Measurements from ENCODE around the gene BICDL1.

The BICDL1 gene

GRCh38 chr12:120025640-120026039 is 36.6 kb downstream of the BICDL1 start:
- H3K4me2 ChIP-seq (ENCODE audit: low read depth, low read length, poor library complexity, severe bottlenecking): no peak overlapping the region
- H3K36me3 ChIP-seq (ENCODE audit: low read length): no peaks in the 10 kb centered on the region
- H3K79me2 ChIP-seq (ENCODE audit: insufficient read depth, low read length): no peaks in the 10 kb centered on the region
- H2AFZ ChIP-seq (ENCODE audit: low read depth, low read length, severe bottlenecking): no peak overlapping the region
- no peaks in the 10 kb centered on the region for H4K20me1 ChIP-seq (ENCODE audit: low read depth, low read length)
- H3K9me2 ChIP-seq (replicated peaks; ENCODE audit: insufficient read depth, low read length): no peaks in the 10 kb centered on the region
- H3K27ac ChIP-seq (ENCODE audit: low read depth, low read length): no peak overlapping the region
- TF ChIP-seq EZH2phosphoT487 (conservative IDR thresholded peaks at IDR 0.05; ENCODE audit: low read length) (no peak), CTCF (IDR thresholded peaks at IDR 0.05; ENCODE audit: insufficient read depth, low read length, poor library complexity, severe bottlenecking) (no peak)
- no peaks in the 10 kb centered on the region for H3F3A ChIP-seq (ENCODE audit: insufficient read depth)
- H3K4me3 ChIP-seq (ENCODE audit: insufficient read depth, low read length, poor library complexity, severe bottlenecking): no peak overlapping the region
- no peaks in the 10 kb centered on the region for H3K9me3 ChIP-seq (ENCODE audit: insufficient read depth, low read length)
- H3K27me3 ChIP-seq (ENCODE audit: low read length): no peaks in the 10 kb centered on the region
- no peak overlapping the region for H3K9ac ChIP-seq (ENCODE audit: low read length)

DNA sequence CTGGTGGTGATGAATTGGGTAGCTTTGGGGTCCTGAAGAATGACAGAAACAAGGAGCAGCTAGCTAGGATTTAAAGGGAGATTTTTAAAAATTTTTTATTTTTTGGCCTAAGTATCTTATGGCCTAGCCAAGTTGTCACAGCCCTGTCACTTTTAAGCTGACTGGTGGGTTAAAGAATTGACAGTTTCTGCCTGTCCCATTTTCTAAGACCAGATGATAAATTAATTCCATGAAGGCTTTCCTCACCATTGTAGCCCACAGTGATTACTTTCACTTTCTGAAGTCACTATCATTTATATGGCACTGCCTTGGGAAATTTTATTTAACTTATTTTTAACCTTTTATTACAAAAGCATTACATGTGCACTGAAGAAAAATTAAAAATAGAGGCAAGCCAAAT is 43.2 kb downstream of the BICDL1 start:
- Histone ChIP-seq H2AFZ (ENCODE audit: low read depth, low read length, severe bottlenecking) (no peak overlapping the region), H3K36me3 (ENCODE audit: low read length) (no peaks in the 10 kb centered on the region), H3K4me3 (ENCODE audit: insufficient read depth, low read length, poor library complexity, severe bottlenecking) (no peak overlapping the region), H3K4me2 (ENCODE audit: low read depth, low read length, poor library complexity, severe bottlenecking) (no peak overlapping the region), H3K9me3 (ENCODE audit: insufficient read depth, low read length) (no peaks in the 10 kb centered on the region), H3K9ac (ENCODE audit: low read length) (no peak overlapping the region), H3K9me2 (replicated peaks; ENCODE audit: insufficient read depth, low read length) (no peaks in the 10 kb centered on the region), H3K27me3 (ENCODE audit: low read length) (no peaks in the 10 kb centered on the region), H3K79me2 (ENCODE audit: insufficient read depth, low read length) (no peaks in the 10 kb centered on the region), H3K27ac (ENCODE audit: low read depth, low read length) (no peak overlapping the region), H4K20me1 (ENCODE audit: low read depth, low read length) (no peaks in the 10 kb centered on the region), H3F3A (ENCODE audit: insufficient read depth) (no peaks in the 10 kb centered on the region)
- TF ChIP-seq CTCF (IDR thresholded peaks at IDR 0.05; ENCODE audit: insufficient read depth, low read length, poor library complexity, severe bottlenecking): no peak
- TF ChIP-seq EZH2phosphoT487 (conservative IDR thresholded peaks at IDR 0.05; ENCODE audit: low read length): no peak

- TF ChIP-seq CTCF (IDR thresholded peaks at IDR 0.05; ENCODE audit: insufficient read depth, low read length, poor library complexity, severe bottlenecking): no peak
- TF ChIP-seq EZH2phosphoT487 (conservative IDR thresholded peaks at IDR 0.05; ENCODE audit: low read length): no peak
- Histone ChIP-seq H2AFZ (ENCODE audit: low read depth, low read length, severe bottlenecking) (no peak overlapping the region), H3K4me3 (ENCODE audit: insufficient read depth, low read length, poor library complexity, severe bottlenecking) (no peak overlapping the region)
Observed at GRCh38 chr12:120037851-120038250, 48.8 kb downstream of the BICDL1 start.

More at GRCh38 chr12:120037851-120038250, 48.8 kb downstream of the BICDL1 start:
- Histone ChIP-seq H3K9ac (ENCODE audit: low read length) (no peak overlapping the region), H3K9me2 (replicated peaks; ENCODE audit: insufficient read depth, low read length) (no peaks in the 10 kb centered on the region), H3K36me3 (ENCODE audit: low read length) (no peaks in the 10 kb centered on the region), H4K20me1 (ENCODE audit: low read depth, low read length) (no peaks in the 10 kb centered on the region), H3K9me3 (ENCODE audit: insufficient read depth, low read length) (no peaks in the 10 kb centered on the region), H3K4me2 (ENCODE audit: low read depth, low read length, poor library complexity, severe bottlenecking) (no peak overlapping the region), H3K27ac (ENCODE audit: low read depth, low read length) (no peak overlapping the region), H3F3A (ENCODE audit: insufficient read depth) (no peaks in the 10 kb centered on the region), H3K79me2 (ENCODE audit: insufficient read depth, low read length) (no peaks in the 10 kb centered on the region), H3K27me3 (ENCODE audit: low read length) (no peaks in the 10 kb centered on the region)
